NCI-H146 treated with DMSO at 0.1 percent for 48 hours (cell line): Measurements from ENCODE around the gene COASY.
A peak's percentile ranks its signal among the peaks of the same experiment; 100 is the strongest.
"Not testable (repeated sequence)": the region's sequence is repeated elsewhere in the genome, so short reads cannot be mapped to it uniquely, and the experiment has no call there.

ENCODE experiments used
- DNase-seq: peaks from one replicate; lab custom pipeline; 2025; ENCODE audit not compliant: unreplicated experiment; lab: John Stamatoyannopoulos, UW

COASY gene

GRCh38 chr17:42531455-42532354, 30.2 kb upstream of the COASY start:
- no peak for DNase-seq

DNA sequence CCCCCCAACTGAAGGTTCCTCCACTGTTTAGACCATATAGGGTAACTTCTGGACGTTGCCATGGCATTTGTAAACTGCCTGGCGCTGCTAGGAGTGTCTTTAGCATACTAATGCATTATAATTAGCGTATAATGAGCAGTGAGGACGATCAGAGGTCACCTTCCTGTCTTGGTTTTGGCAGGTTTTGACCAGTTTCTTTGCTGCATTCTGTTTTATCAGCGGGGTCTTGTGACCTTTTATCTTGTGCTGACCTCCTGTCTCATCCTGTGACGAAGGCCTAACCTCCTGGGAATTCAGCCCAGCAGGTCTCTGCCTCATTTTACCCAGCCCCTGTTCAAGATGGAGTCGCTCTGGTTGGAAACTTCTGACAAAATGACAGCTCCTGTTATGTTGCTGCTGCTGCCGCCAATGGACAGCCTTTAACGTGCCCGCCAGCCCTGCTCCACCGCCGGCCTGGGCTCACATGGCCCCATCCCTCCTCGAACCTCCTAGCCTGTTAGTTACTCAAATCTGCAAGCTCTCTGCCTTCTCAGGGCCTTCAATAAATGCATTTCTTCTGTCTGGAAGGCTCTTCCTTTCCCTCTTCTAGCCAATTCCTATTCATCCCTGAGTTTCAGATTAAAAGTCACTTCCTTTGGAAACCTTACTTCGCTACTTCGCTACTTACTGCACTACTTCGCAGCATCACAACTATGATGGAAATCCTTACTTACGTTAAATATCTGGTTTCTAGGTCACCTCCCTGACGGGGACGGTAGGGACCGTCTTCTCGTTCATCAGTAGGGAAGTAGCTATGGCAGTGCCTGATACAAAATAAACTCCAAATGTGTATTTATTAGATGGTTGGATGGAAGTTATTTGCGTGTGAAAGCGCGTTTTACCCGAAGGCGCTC, 26.5 kb upstream of the COASY start:
- no peak for DNase-seq

GRCh38 chr17:42536048-42536371, 25.9 kb upstream of the COASY start, which contains the start of gene NAGLU:
Gene NAGLU (plus strand): TSS chr17:42536241. CDS start chr17:42536273, 32 bp downstream.
- peak; percentile 59 for DNase-seq

DNA sequence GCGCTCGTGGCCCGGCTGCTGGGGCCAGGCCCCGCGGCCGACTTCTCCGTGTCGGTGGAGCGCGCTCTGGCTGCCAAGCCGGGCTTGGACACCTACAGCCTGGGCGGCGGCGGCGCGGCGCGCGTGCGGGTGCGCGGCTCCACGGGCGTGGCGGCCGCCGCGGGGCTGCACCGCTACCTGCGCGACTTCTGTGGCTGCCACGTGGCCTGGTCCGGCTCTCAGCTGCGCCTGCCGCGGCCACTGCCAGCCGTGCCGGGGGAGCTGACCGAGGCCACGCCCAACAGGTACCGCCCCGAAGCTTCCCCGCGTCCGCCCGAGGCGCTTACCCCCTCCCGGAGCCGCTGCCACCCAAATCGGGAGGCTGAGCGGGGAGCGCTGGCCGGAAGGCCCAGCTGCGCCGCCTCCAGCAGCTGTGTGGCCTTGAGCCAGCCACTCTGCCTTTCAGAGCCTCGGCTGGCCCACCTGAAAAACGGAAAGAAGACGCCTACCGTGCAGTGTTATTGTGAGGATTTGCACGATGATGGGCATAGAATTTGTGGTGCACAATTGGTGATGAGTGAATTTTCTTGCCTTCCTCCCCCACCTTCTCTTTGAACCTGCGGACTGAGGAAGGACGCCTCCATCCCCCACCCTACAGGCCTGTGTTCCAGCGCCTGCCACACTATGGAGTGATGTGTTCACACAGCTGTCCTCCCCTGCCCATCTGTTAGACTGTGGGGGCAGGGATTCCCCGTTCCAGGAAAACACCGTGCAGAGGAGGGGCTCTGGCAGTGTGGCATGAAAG, 25.4 kb upstream of the COASY start:
- peak; percentile 58 for DNase-seq

DNA sequence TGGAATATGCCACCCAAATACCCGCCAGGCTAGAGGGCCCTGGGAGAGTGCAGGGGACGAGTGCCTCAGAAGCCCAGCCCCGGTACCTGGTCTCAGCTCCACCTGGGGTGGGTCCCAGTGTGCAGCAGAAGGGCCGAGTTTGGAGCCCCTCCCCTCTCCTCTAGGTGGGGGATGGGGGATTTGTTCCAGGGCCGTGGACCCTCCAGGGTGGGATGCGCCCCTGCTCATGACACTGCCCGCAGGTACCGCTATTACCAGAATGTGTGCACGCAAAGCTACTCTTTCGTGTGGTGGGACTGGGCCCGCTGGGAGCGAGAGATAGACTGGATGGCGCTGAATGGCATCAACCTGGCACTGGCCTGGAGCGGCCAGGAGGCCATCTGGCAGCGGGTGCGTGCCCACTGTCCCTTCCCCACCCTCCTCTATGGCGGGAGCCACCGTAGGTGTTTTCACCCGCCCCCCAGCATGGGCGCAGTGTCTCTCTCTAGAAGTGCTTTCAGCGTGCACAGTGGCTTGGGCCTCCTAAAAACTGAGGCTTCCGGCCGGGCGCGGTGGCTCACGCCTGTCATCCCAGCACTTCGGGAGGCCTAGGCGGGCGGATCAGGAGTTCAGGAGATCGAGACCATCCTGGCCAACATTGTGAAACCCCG, 24.7 kb upstream of the COASY start:
- no peak for DNase-seq

DNA sequence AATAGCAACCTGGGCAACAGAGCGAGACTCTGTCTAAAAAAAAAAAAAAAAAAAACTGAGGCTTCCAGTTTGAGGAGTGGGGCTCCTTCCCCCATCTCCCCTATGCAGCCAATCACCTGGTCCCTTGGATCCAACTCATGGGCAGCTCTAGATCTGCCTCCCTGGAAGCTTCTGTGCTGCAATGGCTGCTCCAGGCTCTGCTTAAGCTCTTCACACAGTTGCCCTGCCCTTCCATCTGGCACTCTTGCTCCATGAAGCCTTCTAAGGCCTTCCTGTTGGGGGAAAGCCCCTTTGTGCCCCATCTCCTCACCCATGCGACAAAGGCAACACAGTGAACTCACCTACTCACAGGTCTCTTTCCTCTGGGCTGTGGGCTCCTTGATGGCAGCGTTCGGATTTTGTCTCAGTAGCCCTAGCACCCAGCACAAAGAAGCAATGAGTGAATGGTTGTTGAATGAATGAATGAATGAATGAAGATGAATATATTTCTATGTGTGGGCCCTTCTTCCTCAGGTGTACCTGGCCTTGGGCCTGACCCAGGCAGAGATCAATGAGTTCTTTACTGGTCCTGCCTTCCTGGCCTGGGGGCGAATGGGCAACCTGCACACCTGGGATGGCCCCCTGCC, 24.0 kb upstream of the COASY start:
- no peak for DNase-seq

GRCh38 chr17:42538482-42538881, 23.5 kb upstream of the COASY start:
- no peak for DNase-seq

- not testable (repeated sequence) for DNase-seq
Observed at GRCh38 chr17:42540558-42540957, 21.4 kb upstream of the COASY start.

DNA sequence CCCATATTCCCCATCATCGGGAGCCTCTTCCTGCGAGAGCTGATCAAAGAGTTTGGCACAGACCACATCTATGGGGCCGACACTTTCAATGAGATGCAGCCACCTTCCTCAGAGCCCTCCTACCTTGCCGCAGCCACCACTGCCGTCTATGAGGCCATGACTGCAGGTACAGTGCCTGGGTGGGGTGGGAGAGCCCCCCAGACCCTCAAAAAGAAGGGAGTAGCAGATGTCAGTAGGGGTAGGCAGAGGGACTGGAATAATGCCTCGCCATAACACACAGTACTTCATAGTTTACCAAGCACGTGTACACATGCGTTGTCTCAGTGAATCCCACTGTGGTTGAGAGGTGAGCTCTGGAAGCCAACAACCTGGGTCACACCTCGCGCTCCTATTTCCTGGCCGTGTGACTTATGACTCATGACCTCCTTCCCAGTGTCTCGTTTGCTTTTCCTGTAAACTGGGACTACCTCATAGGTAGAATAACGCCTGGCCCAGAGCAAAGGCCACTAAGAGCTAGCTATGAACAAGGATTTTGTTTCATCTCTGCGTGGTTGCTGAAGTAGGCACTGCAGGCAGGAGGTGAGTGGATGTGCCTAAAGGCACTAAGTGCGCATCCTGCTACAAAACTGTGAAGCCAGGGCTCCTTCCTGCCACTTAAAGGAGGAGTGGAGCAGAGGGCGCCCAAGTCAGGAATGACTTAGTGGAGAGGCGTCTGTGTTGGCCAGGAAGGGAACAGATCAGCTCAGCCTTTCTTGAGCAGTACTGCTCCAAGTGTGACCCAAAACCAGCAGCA, 20.7 kb upstream of the COASY start:
- no peak for DNase-seq

DNA sequence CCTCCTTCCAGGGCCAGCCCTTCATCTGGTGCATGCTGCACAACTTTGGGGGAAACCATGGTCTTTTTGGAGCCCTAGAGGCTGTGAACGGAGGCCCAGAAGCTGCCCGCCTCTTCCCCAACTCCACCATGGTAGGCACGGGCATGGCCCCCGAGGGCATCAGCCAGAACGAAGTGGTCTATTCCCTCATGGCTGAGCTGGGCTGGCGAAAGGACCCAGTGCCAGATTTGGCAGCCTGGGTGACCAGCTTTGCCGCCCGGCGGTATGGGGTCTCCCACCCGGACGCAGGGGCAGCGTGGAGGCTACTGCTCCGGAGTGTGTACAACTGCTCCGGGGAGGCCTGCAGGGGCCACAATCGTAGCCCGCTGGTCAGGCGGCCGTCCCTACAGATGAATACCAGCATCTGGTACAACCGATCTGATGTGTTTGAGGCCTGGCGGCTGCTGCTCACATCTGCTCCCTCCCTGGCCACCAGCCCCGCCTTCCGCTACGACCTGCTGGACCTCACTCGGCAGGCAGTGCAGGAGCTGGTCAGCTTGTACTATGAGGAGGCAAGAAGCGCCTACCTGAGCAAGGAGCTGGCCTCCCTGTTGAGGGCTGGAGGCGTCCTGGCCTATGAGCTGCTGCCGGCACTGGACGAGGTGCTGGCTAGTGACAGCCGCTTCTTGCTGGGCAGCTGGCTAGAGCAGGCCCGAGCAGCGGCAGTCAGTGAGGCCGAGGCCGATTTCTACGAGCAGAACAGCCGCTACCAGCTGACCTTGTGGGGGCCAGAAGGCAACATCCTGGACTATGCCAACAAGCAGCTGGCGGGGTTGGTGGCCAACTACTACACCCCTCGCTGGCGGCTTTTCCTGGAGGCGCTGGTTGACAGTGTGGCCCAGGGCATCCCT, 18.5 kb upstream of the COASY start:
- no peak for DNase-seq

DNA sequence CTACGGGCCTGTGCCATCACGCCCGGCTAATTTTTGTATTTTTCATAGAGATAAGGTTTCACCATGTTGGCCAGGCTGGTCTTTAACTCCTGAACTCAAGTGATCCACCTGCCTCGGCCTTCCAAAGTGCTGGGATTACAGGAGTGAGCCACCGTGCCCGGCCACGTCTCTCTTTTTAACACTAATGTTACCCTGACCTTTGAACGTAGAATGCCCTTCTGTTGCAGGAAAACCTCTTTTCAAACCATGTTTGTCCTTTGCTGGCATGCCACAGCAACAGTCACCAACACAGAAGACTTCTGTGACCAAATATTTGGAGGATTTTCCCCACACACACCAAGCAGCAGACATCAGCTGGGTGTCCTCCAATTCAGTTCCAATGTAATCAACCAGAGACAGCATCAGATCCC, 17.1 kb upstream of the COASY start:
- no peak for DNase-seq

- DNase-seq = not testable (repeated sequence)
Observed at GRCh38 chr17:42545755-42546505, 16.0 kb upstream of the COASY start.

DNA sequence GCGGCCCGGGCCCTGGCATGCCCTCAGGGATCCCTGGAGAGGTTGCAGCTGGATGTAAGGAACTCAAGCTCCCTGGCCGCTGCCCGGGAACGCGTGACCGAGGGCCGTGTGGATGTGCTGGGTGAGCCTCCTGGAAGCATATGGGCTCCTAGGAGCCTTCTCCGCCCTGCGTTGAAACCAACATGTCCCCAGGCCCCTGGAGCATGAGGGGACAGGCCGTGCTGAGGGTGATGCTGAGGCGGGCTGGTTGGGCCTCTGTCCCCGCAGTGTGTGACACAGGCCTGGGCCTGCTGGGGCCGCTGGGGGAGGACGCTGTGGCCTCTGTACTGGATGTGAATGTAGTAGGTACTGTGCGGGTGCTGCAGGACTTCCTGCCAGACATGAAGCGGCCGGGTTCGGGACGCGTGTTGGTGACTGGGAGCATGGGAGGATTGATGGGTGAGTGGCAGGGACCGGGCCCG, 14.9 kb upstream of the COASY start:
- DNase-seq = no peak

- DNase-seq = no peak
Observed at GRCh38 chr17:42547698-42548069, 14.3 kb upstream of the COASY start.

DNA sequence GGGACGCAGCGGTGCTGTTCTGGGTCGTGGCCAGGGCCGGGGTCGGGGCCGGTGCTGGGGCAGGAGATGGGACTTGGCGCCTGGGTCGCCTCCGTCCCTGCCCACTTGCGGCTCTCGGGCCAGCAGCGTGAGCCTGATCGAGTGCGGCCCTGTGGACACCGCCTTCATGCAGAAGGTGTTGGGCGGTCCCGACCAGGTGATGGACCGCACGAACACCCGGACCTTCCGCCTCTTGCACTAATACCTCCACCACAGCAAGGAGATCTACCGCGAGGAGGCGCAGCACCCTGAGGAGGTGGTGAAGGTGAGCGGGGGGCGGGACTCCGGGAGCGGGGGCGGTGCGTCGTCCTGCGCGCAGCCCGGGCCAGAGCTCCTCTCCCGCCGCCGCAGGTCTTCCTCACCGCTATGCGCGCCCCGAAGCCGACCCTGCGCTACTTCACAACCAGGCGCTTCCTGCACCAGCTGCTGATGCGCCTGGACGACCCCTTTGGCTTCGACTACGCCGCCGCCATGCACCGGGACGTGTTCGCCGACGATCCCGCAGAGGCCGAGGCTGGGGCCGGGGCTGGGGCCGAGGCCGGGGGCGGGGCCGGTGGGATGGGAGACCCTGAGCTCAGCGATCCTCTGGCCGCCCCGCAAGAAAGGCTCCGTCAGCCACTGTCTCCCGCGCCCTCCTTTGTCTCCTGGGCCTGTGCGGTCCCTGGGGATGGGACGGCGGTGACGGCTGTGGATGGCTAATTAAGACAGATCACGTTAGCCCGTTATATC, 13.7 kb upstream of the COASY start:
- peak; percentile 81 for DNase-seq

DNA sequence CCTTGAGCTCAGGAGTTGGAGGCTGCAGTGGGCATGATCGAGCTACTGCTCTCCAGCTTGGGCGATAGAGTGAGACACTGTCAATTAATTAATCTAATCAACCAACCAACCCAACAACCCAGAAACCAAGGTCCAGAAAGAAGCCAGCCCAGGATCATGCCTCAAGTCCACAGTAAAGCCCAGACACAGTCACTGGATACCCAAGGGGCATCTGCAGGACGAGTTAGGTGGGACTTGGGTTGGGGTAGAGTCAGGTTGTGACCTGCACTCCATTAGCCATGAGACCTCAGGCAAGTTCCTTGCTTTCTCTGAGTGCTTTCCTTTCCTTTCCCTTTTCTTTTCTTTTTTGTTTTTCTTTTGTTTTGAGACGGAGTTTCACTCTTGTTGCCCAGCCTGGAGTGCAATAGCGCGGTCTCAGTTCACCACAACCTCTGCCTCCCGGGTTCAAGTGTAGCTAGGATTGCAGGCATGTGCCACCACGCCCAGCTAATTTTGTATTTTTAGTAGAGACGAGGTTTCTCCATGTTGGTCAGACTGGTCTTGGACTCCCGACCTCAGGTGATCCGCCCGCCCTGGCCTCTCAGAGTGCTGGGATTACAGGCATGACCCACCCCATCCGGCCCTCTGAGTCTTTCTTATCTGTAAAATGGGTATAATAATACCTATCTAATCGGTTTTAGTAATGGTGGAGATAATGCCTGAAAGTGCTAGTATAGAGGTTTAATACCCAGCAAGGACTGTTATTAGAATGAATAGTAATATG, 12.8 kb upstream of the COASY start:
- no peak for DNase-seq
